GM21528 (cell line): Measurements from ENCODE around the gene AGPAT4.
"Not testable (repeated sequence)": the region's sequence is repeated elsewhere in the genome, so short reads cannot be mapped to it uniquely, and the experiment has no call there.

ENCODE experiments used
- ATAC-seq: cut with Tn5 transposase; IDR thresholded peaks from one replicate; pipeline ENCODE4 v1.9.1; 2021; ENCODE audit warnings: mild to moderate bottlenecking, moderate library complexity; ENCODE audit not compliant: unreplicated experiment, low FRiP score

Gene AGPAT4

GRCh38 chr6:161128230-161128629 lies 145.6 kb downstream of the AGPAT4 start:
- ATAC-seq: no peak

GRCh38 chr6:161127071-161127740 lies 146.7 kb downstream of the AGPAT4 start:
- no peak for ATAC-seq

- no peak for ATAC-seq
Measured at GRCh38 chr6:161125591-161125990, 148.3 kb downstream of the AGPAT4 start.

GRCh38 chr6:161123319-161123718 lies 150.5 kb downstream of the AGPAT4 start:
- ATAC-seq: not testable (repeated sequence)

GRCh38 chr6:161117942-161118341 lies 155.9 kb downstream of the AGPAT4 start:
- ATAC-seq: no peak

- ATAC-seq: no peak
Measured at GRCh38 chr6:161117308-161117707, 156.6 kb downstream of the AGPAT4 start.

- ATAC-seq: no peak
Measured at GRCh38 chr6:161116554-161116953, 157.3 kb downstream of the AGPAT4 start.

- ATAC-seq: no peak
Measured at GRCh38 chr6:161115468-161115867, 158.4 kb downstream of the AGPAT4 start.

GRCh38 chr6:161111261-161111660 lies 162.6 kb downstream of the AGPAT4 start:
- ATAC-seq: no peak

- ATAC-seq: no peak
Measured at GRCh38 chr6:161110028-161110779, 163.7 kb downstream of the AGPAT4 start.

GRCh38 chr6:161109366-161109765 lies 164.5 kb downstream of the AGPAT4 start:
- no peak for ATAC-seq

- ATAC-seq: no peak
Measured at GRCh38 chr6:161108916-161109315, 164.9 kb downstream of the AGPAT4 start.

GRCh38 chr6:161107779-161108730 lies 165.8 kb downstream of the AGPAT4 start:
- no peak for ATAC-seq

GRCh38 chr6:161105408-161105807 lies 168.5 kb downstream of the AGPAT4 start:
- ATAC-seq: no peak

- ATAC-seq: no peak
Measured at GRCh38 chr6:161104966-161105365, 168.9 kb downstream of the AGPAT4 start.

GRCh38 chr6:161103475-161103874 lies 170.4 kb downstream of the AGPAT4 start:
- ATAC-seq: no peak

- ATAC-seq: no peak
Measured at GRCh38 chr6:161101517-161101916, 172.3 kb downstream of the AGPAT4 start.

- no peak for ATAC-seq
Measured at GRCh38 chr6:161100072-161100471, 173.8 kb downstream of the AGPAT4 start.

- no peak for ATAC-seq
Measured at GRCh38 chr6:161095916-161096315, 177.9 kb downstream of the AGPAT4 start.

- ATAC-seq: no peak
Measured at GRCh38 chr6:161094955-161095354, 178.9 kb downstream of the AGPAT4 start.
